Adrenal gland (tissue), 12 donors: ENCODE results near the gene CCDC69. TPM values are rescaled to one million over a fixed set of nuclear protein-coding genes. Genes with fewer than 3 reads are reported as not detected.

Experiments used
- DNase-seq, 7 donors: peaks; one replicate each; pipeline ENCODE4 v3.0.0-alpha.2; 2019 to 2020
- H3K27ac ChIP-seq, 5 donors: fragments of 200-600 bp; sonication (generic) in 4 of 5; 1 replicate in 3 of 5; 2 replicates in 2 of 5; pipeline versions ENCODE4 v1.5.1 to v1.8.0; 2016 to 2020; ENCODE audit warnings: mild to moderate bottlenecking in 1 of 5
- H3K27me3 ChIP-seq: fragments of 200-600 bp; 2 replicates; pipeline ENCODE4 v1.8.0; 2021
- H3K36me3 ChIP-seq, 2 donors: fragments of 200-600 bp; replicated peaks in 1 of 2; 1 replicate in 1 of 2; 2 replicates in 1 of 2; pipeline versions ENCODE4 v1.5.1 to v1.8.0; 2018 to 2022
- H3K4me1 ChIP-seq, 2 donors: fragments of 200-600 bp; replicated peaks in 1 of 2; 1 replicate in 1 of 2; 2 replicates in 1 of 2; pipeline versions ENCODE4 v1.5.1 to v1.8.0; 2018 to 2021
- H3K4me3 ChIP-seq, 4 donors: fragments of 200-600 bp; sonication (generic) in 3 of 4; one replicate each; pipeline ENCODE4 v1.5.1; 2016 to 2018
- H3K9me3 ChIP-seq, 3 donors: fragments of 200-600 bp; sonication (generic) in 1 of 3; replicated peaks in 1 of 3; 1 replicate in 2 of 3; 2 replicates in 1 of 3; pipeline versions ENCODE4 v1.5.1 to v1.8.0; 2016 to 2021
- POLR2A ChIP-seq, 2 donors: fragments of 450-650 bp; IDR thresholded peaks; one replicate each; pipeline ENCODE4 v1.6.1; 2017; ENCODE audit warnings: antibody characterized with exemption in 2 of 2, mild to moderate bottlenecking in 2 of 2, moderate library complexity in 1 of 2
- WGBS, 4 donors: extraction: QIAGEN DNeasy Blood & Tissue Kit in 2 of 4; methylation state at CpG; one replicate each; pipeline versions ENCODE4 v1.1.5 to v1.1.7; 2013 to 2017; 5-methylcytosine and 5-hydroxymethylcytosine counted together
- intact Hi-C, 2 donors: fragments of 100-400 bp; cut with DNase I; formaldehyde crosslinking; loops; one replicate each; pipeline versions ENCODE4 v1.14.1 to v1.15.0; 2022 to 2023
- polyA plus RNA-seq, 3 donors: library from polyadenylated mRNA; stranded (reverse); fragments of 200-250 nt in 2 of 3; fragments of 350-450 nt in 1 of 3; fragmentation: Illumina TruSeq in 1 of 3; extraction: RNeasy Lipid Tissue Mini Kit (QIAGEN cat#74804) in 1 of 3; gene quantifications; one replicate each; pipeline ENCODE4 v1.2.3, GENCODE V29; 2013 to 2014
- total RNA-seq, 9 donors: library from RNA; depleted of rRNA in 4 of 9; stranded (reverse); fragments of >200 nt in 4 of 9; fragments of 120-200 nt in 1 of 9; fragmentation: NEBNext Ultra II Directional in 1 of 9; extraction: Animal tissue kit (Norgen Biotek cat#: 25700) in 1 of 9; gene quantifications; one replicate each; pipeline versions ENCODE4 v1.1.0 to v1.2.4, GENCODE V29; 2013 to 2023
- TF ChIP-seq, protein P1 (sequence below), 6 experiments: fragments of 450-650 bp in 4 of 6; fragments of 200-600 bp in 2 of 6; sonication (generic) in 1 of 6; IDR thresholded peaks; 1 replicate in 5 of 6; 2 replicates in 1 of 6; pipeline versions ENCODE4 v1.5.1 to v1.8.0; 2016 to 2021; ENCODE audit warnings: antibody characterized with exemption in 6 of 6, mild to moderate bottlenecking in 2 of 6, moderate library complexity in 1 of 6
- donor health status: healthy with polysubstance abuse.
- donor health status: Bipolar disorder and iron deficiency.
- donor health status: DM: yes; HTN: yes; CAD: no.
- donor health status: DM: no; HTN: no; CAD: no.
- donor health status: DM: no; HTN: no; CAD: no.
- donor health status: DM: yes; HTN: yes; CAD: no.

CCDC69 gene
- total and polyA plus RNA-seq, 12 donors: 76.1 to 241 (median 174) TPM

DNA sequence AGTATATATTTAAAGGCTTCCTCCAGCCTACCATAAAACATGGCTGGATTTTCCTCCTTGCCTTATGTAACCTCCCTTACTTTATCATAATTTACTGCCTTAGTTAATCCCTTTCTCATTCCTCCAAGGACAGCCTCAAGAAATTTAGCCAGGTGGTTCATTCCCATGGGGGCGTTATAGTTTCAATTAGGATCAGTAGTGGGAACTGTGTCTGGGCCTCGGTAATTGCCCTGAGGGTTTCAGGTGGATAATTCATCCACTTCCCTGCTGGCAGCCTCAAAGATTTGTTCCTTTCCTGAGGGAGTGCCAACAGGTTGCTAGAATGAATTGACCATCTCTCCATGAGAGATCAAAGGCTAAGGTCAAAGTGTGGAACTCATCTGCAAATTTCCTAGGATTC is 24.8 kb upstream of the CCDC69 start:
- Histone ChIP-seq H3K4me1 (peaks cover 4 to 9% of the 10 kb centered on the region in 2 donors), H3K4me3 (no peak overlapping the region), H3K9me3 (no peaks in the 10 kb centered on the region), H3K27ac (no peak overlapping the region), H3K27me3 (no peaks in the 10 kb centered on the region), H3K36me3 (no peaks in the 10 kb centered on the region)
- no peak for DNase-seq
- no peak for TF ChIP-seq POLR2A (IDR thresholded peaks at IDR 0.05)
- TF ChIP-seq, protein P1, sequence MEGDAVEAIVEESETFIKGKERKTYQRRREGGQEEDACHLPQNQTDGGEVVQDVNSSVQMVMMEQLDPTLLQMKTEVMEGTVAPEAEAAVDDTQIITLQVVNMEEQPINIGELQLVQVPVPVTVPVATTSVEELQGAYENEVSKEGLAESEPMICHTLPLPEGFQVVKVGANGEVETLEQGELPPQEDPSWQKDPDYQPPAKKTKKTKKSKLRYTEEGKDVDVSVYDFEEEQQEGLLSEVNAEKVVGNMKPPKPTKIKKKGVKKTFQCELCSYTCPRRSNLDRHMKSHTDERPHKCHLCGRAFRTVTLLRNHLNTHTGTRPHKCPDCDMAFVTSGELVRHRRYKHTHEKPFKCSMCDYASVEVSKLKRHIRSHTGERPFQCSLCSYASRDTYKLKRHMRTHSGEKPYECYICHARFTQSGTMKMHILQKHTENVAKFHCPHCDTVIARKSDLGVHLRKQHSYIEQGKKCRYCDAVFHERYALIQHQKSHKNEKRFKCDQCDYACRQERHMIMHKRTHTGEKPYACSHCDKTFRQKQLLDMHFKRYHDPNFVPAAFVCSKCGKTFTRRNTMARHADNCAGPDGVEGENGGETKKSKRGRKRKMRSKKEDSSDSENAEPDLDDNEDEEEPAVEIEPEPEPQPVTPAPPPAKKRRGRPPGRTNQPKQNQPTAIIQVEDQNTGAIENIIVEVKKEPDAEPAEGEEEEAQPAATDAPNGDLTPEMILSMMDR (IDR thresholded peaks at IDR 0.05): no peak
- intact Hi-C loops: no loop called here
- 72 to 84% (median 79%) methylated on average over 2 of the region's 2 CpGs for WGBS, 4 donors

DNA sequence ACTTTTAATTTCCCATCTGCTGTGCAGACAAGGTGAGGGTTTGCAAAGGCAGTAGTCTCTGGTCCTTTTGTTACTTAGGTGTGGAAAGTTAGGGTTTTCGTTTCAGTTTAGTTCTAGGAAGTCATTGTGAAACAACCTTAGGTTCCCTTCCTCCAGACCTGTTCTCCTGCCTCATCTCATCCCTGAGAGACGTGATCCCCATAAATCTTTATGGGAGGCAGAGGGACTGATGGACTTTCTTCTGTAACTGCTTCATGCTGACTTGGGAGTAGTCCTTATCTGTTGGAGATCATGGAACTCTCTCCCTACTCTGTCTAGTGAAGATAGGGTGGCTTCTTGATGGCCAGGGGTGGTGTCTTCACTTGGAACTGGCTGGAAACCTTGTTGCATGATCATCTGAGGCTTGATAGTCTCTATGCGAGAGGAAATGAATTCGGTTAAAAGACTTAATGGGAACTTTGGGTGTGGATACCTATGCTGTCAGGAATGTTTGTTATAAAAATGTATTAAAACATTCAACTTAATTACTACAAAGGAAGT is 21.9 kb upstream of the CCDC69 start:
- no peaks in the 10 kb centered on the region for H3K27me3 ChIP-seq
- no peak overlapping the region for H3K4me3 ChIP-seq
- intact Hi-C loops: no loop called here
- no peaks in the 10 kb centered on the region for H3K9me3 ChIP-seq
- no peak for DNase-seq
- 72 to 87% (median 82%) methylated on average over 4 of the region's 4 CpGs for WGBS, 4 donors
- no peak overlapping the region for H3K27ac ChIP-seq
- TF ChIP-seq, protein P1 (IDR thresholded peaks at IDR 0.05): no peak
- no peak for TF ChIP-seq POLR2A (IDR thresholded peaks at IDR 0.05)
- H3K36me3 ChIP-seq: no peaks in the 10 kb centered on the region
- no peaks in the 10 kb centered on the region for H3K4me1 ChIP-seq

DNA sequence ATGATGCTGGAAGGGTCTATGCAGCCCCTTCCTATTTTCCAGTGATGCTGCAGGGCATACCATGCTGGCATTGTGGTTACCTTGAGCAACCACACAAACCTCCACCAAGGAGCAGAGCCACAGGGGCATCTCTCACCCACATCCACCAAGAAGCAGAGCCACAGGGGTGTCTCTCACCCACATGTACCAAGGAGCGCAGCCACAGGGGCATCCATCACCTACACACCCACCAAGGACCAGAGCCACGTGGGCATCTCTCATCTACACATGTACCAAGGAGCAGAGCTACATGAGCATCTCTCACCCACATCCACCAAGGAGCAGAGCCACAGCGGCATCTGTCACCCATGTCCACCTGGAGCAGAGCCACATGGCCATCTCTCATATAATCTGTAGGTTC is 20.3 kb upstream of the CCDC69 start:
- intact Hi-C loops: loop anchor here in 1 of 2 donors (5.0 kb wide), 1 partner anchor 67 kb away; no protein-coding TSS in a partner anchor

DNA sequence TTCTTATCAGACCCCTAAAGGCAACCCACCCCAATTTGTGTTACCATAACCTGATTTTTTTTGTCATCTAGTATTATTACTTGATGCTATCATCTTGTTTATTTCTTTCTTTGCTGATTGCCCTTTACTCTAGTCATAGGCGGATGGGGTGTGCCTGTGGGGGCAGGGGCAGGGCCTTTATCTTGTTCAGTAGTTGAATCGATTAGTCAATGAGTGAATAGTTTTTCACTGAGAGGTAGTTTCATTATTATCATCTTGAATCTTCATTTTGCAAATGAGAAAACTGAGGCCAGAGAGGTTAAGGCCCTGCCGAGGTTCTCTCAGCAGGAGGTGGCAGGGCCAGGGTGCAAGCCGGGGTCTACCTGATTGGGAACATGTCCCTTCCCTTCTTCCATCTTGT is 19.7 kb upstream of the CCDC69 start:
- Histone ChIP-seq H3K27ac (no peak overlapping the region), H3K4me3 (no peak overlapping the region), H3K27me3 (no peaks in the 10 kb centered on the region), H3K4me1 (no peaks in the 10 kb centered on the region), H3K9me3 (no peaks in the 10 kb centered on the region), H3K36me3 (no peaks in the 10 kb centered on the region)
- 87 to 95% (median 92%) methylated on average over 4 of the region's 4 CpGs for WGBS, 4 donors
- intact Hi-C loops: loop anchor here in 1 of 2 donors (5.0 kb wide), 1 partner anchor 66 kb away; no protein-coding TSS in a partner anchor
- TF ChIP-seq, protein P1 (IDR thresholded peaks at IDR 0.05): no peak
- no peak for TF ChIP-seq POLR2A (IDR thresholded peaks at IDR 0.05)
- DNase-seq: no peak

More for the DNA sequence above, 20.3 kb upstream of the CCDC69 start:
- H3K27me3 ChIP-seq: no peaks in the 10 kb centered on the region
- no peak overlapping the region for H3K4me3 ChIP-seq
- DNase-seq: no peak
- H3K36me3 ChIP-seq: no peaks in the 10 kb centered on the region
- WGBS, 4 donors: 80 to 92% (median 83%) methylated on average over 1 to 3 of the region's 3 CpGs; no CpG with 5 or more reads in 1 of the 4 donors
- no peak overlapping the region for H3K27ac ChIP-seq
- H3K4me1 ChIP-seq: no peaks in the 10 kb centered on the region
- TF ChIP-seq, protein P1 (IDR thresholded peaks at IDR 0.05): no peak
- TF ChIP-seq POLR2A (IDR thresholded peaks at IDR 0.05): no peak
- no peaks in the 10 kb centered on the region for H3K9me3 ChIP-seq
